Mucosa of rectum (tissue), 2 donors: ENCODE data around the gene SIRT7.
A peak's percentile ranks its signal among the peaks of the same experiment; 100 is the strongest.

Source experiments
- H3K27ac ChIP-seq, 2 donors: one replicate each; pipeline ENCODE4 v1.7.0; 2013; ENCODE audit warnings: inconsistent platforms in 2 of 2, low read depth in 2 of 2, low read length in 2 of 2
- H3K27me3 ChIP-seq, 2 donors: one replicate each; pipeline ENCODE4 v1.7.0; 2013; ENCODE audit warnings: low read length in 2 of 2; ENCODE audit not compliant: control insufficient read depth in 2 of 2, insufficient read depth in 2 of 2
- H3K36me3 ChIP-seq, 2 donors: one replicate each; pipeline ENCODE4 v1.7.0; 2013; ENCODE audit warnings: low read length in 2 of 2; ENCODE audit not compliant: control insufficient read depth in 2 of 2, insufficient read depth in 2 of 2
- H3K4me1 ChIP-seq, 2 donors: one replicate each; pipeline ENCODE4 v1.7.0; 2013; ENCODE audit warnings: low read length in 2 of 2, mild to moderate bottlenecking in 1 of 2; ENCODE audit not compliant: control insufficient read depth in 2 of 2, insufficient read depth in 2 of 2
- H3K4me3 ChIP-seq, 2 donors: one replicate each; pipeline ENCODE4 v1.7.0; 2013; ENCODE audit warnings: low read length in 2 of 2
- H3K9ac ChIP-seq, 2 donors: one replicate each; pipeline ENCODE4 v1.7.0; 2013; ENCODE audit warnings: low read length in 2 of 2, low read depth in 1 of 2, mild to moderate bottlenecking in 1 of 2
- H3K9me3 ChIP-seq, 2 donors: one replicate each; pipeline ENCODE4 v1.7.0; 2013; ENCODE audit warnings: low read length in 2 of 2; ENCODE audit not compliant: control insufficient read depth in 2 of 2
- donor health status: healthy.
- donor health status: Normal muscosa, but diverticular disease.

SIRT7 gene

GRCh38 chr17:81898029-81898866 lies 19.7 kb downstream of the SIRT7 start:
- Histone ChIP-seq H3K4me1 (peaks cover 0 to 3% of the 10 kb centered on the region in 2 donors), H3K9me3 (no peaks in the 10 kb centered on the region), H3K9ac (no peak overlapping the region), H3K27ac (no peak overlapping the region), H3K36me3 (peaks cover 18 to 30% of the 10 kb centered on the region in 2 donors), H3K27me3 (peaks cover 0 to 3% of the 10 kb centered on the region in 2 donors), H3K4me3 (no peak overlapping the region)

GRCh38 chr17:81895400-81895799 lies 22.6 kb downstream of the SIRT7 start:
- Histone ChIP-seq H3K9me3 (no peaks in the 10 kb centered on the region), H3K4me1 (peaks cover 4 to 9% of the 10 kb centered on the region in 2 donors), H3K27ac (no peak overlapping the region), H3K27me3 (no peaks in the 10 kb centered on the region), H3K36me3 (peaks cover 17 to 29% of the 10 kb centered on the region in 2 donors), H3K9ac (no peak overlapping the region), H3K4me3 (no peak overlapping the region)

GRCh38 chr17:81891303-81891552 lies 26.7 kb downstream of the SIRT7 start:
- peaks cover 38 to 43% of the 10 kb centered on the region in 2 donors for H3K36me3 ChIP-seq
- peak overlapping the region in 1 of 2 donors; percentile 75 for H3K4me3 ChIP-seq
- peak overlapping the region; percentile 15 to 94 for H3K27ac ChIP-seq
- H3K9me3 ChIP-seq = no peaks in the 10 kb centered on the region
- H3K4me1 ChIP-seq = peaks cover 12 to 13% of the 10 kb centered on the region in 2 donors
- peak overlapping the region in 1 of 2 donors; percentile 71 for H3K9ac ChIP-seq
- H3K27me3 ChIP-seq = no peaks in the 10 kb centered on the region

GRCh38 chr17:81890447-81891302 lies 27.3 kb downstream of the SIRT7 start:
- peaks cover 12 to 13% of the 10 kb centered on the region in 2 donors for H3K4me1 ChIP-seq
- H3K9me3 ChIP-seq = no peaks in the 10 kb centered on the region
- H3K36me3 ChIP-seq = peaks cover 42 to 47% of the 10 kb centered on the region in 2 donors
- peak overlapping the region; percentile 15 to 94 for H3K27ac ChIP-seq
- H3K4me3 ChIP-seq = peak overlapping the region; percentile 75 to 85
- peak overlapping the region; percentile 71 to 83 for H3K9ac ChIP-seq
- H3K27me3 ChIP-seq = no peaks in the 10 kb centered on the region

GRCh38 chr17:81889602-81890001 lies 28.4 kb downstream of the SIRT7 start:
- peaks cover 49 to 52% of the 10 kb centered on the region in 2 donors for H3K36me3 ChIP-seq
- no peak overlapping the region for H3K9ac ChIP-seq
- H3K27me3 ChIP-seq = no peaks in the 10 kb centered on the region
- peaks cover 12 to 13% of the 10 kb centered on the region in 2 donors for H3K4me1 ChIP-seq
- H3K9me3 ChIP-seq = no peaks in the 10 kb centered on the region
- H3K27ac ChIP-seq = no peak overlapping the region
- no peak overlapping the region for H3K4me3 ChIP-seq

GRCh38 chr17:81888988-81889595 lies 28.9 kb downstream of the SIRT7 start:
- Histone ChIP-seq H3K9me3 (no peaks in the 10 kb centered on the region), H3K4me3 (no peak overlapping the region), H3K27ac (no peak overlapping the region), H3K27me3 (no peaks in the 10 kb centered on the region), H3K9ac (no peak overlapping the region), H3K4me1 (peaks cover 12 to 13% of the 10 kb centered on the region in 2 donors), H3K36me3 (peaks cover 51 to 52% of the 10 kb centered on the region in 2 donors)

GRCh38 chr17:81888105-81888987 lies 29.6 kb downstream of the SIRT7 start:
- no peaks in the 10 kb centered on the region for H3K9me3 ChIP-seq
- H3K27ac ChIP-seq = no peak overlapping the region
- no peaks in the 10 kb centered on the region for H3K27me3 ChIP-seq
- peaks cover 49 to 52% of the 10 kb centered on the region in 2 donors for H3K36me3 ChIP-seq
- peaks cover 12 to 13% of the 10 kb centered on the region in 2 donors for H3K4me1 ChIP-seq
- H3K4me3 ChIP-seq = no peak overlapping the region
- H3K9ac ChIP-seq = no peak overlapping the region

GRCh38 chr17:81885869-81886548 lies 32.0 kb downstream of the SIRT7 start:
- H3K27me3 ChIP-seq = no peaks in the 10 kb centered on the region
- no peak overlapping the region for H3K4me3 ChIP-seq
- H3K4me1 ChIP-seq = peaks cover 9 to 12% of the 10 kb centered on the region in 2 donors
- H3K9me3 ChIP-seq = no peaks in the 10 kb centered on the region
- H3K36me3 ChIP-seq = peaks cover 52% of the 10 kb centered on the region in 2 donors
- no peak overlapping the region for H3K9ac ChIP-seq
- H3K27ac ChIP-seq = no peak overlapping the region

GRCh38 chr17:81885454-81885853 lies 32.5 kb downstream of the SIRT7 start:
- no peaks in the 10 kb centered on the region for H3K9me3 ChIP-seq
- H3K4me1 ChIP-seq = peaks cover 5 to 8% of the 10 kb centered on the region in 2 donors
- H3K9ac ChIP-seq = no peak overlapping the region
- H3K27ac ChIP-seq = no peak overlapping the region
- H3K36me3 ChIP-seq = peaks cover 52% of the 10 kb centered on the region in 2 donors
- no peak overlapping the region for H3K4me3 ChIP-seq
- H3K27me3 ChIP-seq = no peaks in the 10 kb centered on the region
